ENCODE data around the gene TMEM143.

The TMEM143 gene

GRCh38 chr19:48365602-48366001 is 1.9 kb upstream of the TMEM143 start:
- Histone ChIP-seq H3K36me3 (ENCODE audit: control insufficient read depth, insufficient read depth, low read length) (no peaks in the 10 kb centered on the region), H3K4me1 (ENCODE audit: control insufficient read depth, insufficient read depth, low read length) (peaks cover 29% of the 10 kb centered on the region), H3K9ac (ENCODE audit: low read length) (no peak overlapping the region), H3K4me3 (ENCODE audit: low read length) (no peak overlapping the region), H3K27me3 (ENCODE audit: control insufficient read depth, insufficient read depth, low read length) (no peaks in the 10 kb centered on the region), H3K9me3 (ENCODE audit: control insufficient read depth, low read length) (no peaks in the 10 kb centered on the region)

DNA sequence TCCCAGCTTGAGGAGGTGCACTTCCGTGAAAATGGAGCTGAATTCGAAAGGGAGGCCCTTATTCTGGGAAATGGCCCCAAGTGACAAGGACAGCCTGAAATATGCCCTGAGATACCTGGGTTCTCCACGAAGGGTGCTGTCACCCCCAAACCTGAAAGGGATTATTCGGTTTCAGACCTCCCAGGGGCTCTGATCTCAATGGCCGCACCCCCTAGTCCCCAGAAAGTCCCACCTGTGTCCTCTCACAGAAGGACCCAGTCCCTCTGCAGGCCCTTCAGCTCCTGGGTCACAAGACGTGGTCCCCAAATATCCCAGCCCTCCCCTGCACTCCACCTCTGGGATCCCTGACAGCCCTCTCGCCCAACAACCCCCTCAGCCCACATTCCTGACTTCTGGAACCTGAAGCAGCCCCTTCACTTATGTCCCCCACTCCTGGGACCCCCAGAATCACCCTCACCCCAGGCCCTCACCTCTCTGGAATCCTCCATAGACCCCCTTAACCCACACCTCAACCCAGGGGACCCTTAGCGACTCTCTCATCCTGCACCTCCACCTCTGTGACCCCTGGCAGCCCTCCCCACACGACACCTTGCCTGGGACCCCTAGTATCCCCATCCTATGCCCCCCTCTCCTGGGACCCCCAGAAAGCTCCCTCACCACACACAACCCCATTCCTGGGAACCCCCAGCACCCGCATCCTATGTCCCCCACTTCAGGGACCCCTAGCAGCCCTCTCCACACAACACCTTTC is 1.0 kb upstream of the TMEM143 start:
- H3K36me3 ChIP-seq (ENCODE audit: control insufficient read depth, insufficient read depth, low read length), result no peaks in the 10 kb centered on the region
- peak overlapping the region; percentile 68 for H3K9ac ChIP-seq (ENCODE audit: low read length)
- H3K4me3 ChIP-seq (ENCODE audit: low read length), result peak overlapping the region; percentile 41
- no peaks in the 10 kb centered on the region for H3K9me3 ChIP-seq (ENCODE audit: control insufficient read depth, low read length)
- no peaks in the 10 kb centered on the region for H3K27me3 ChIP-seq (ENCODE audit: control insufficient read depth, insufficient read depth, low read length)
- peaks cover 29% of the 10 kb centered on the region for H3K4me1 ChIP-seq (ENCODE audit: control insufficient read depth, insufficient read depth, low read length)

DNA sequence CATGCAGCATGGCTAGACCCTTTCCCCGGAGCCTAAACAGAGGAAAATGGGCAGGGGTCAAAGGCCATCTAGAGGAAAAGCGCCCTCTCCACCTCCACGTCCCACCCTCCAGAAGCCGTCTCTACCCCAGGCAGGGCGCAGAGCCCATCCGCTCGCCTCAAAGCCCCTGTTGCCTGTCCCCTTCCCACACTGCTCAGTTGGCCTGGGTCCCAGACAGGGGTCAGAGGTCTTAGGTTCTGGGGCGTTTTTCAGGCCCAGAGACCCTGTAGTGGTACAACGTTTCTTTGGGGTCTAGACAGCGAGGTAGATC is 285 bp downstream of the TMEM143 start:
- Histone ChIP-seq H3K4me1 (ENCODE audit: control insufficient read depth, insufficient read depth, low read length) (peaks cover 20% of the 10 kb centered on the region), H3K36me3 (ENCODE audit: control insufficient read depth, insufficient read depth, low read length) (no peaks in the 10 kb centered on the region), H3K9me3 (ENCODE audit: control insufficient read depth, low read length) (no peaks in the 10 kb centered on the region), H3K4me3 (ENCODE audit: low read length) (peak overlapping the region; percentile 70), H3K27me3 (ENCODE audit: control insufficient read depth, insufficient read depth, low read length) (no peaks in the 10 kb centered on the region), H3K9ac (ENCODE audit: low read length) (peak overlapping the region; percentile 91)

GRCh38 chr19:48362716-48363499 is 832 bp downstream of the TMEM143 start:
- peaks cover 19% of the 10 kb centered on the region for H3K4me1 ChIP-seq (ENCODE audit: control insufficient read depth, insufficient read depth, low read length)
- no peaks in the 10 kb centered on the region for H3K9me3 ChIP-seq (ENCODE audit: control insufficient read depth, low read length)
- no peaks in the 10 kb centered on the region for H3K36me3 ChIP-seq (ENCODE audit: control insufficient read depth, insufficient read depth, low read length)
- peak overlapping the region; percentile 70 for H3K4me3 ChIP-seq (ENCODE audit: low read length)
- peak overlapping the region; percentile 91 for H3K9ac ChIP-seq (ENCODE audit: low read length)
- no peaks in the 10 kb centered on the region for H3K27me3 ChIP-seq (ENCODE audit: control insufficient read depth, insufficient read depth, low read length)

DNA sequence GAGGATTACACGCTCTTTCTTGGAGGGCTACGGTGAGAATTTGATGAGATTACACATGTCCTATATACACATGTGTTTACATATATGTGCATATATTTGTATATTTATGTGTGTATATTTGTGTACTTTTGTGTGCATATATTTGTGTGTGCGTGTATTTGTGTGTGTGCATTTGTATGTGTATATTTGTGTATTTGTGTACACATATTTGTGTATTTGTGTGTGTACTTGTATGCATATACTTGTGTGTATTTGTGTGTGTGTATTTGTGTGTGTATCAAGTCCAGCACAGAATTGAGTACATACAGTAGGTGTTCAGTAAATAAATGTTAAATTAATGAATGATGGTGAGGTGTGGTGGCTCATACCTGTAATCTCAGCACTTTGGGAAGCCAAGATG is 1.8 kb downstream of the TMEM143 start:
- Histone ChIP-seq H3K4me3 (ENCODE audit: low read length) (no peak overlapping the region), H3K27me3 (ENCODE audit: control insufficient read depth, insufficient read depth, low read length) (no peaks in the 10 kb centered on the region), H3K9ac (ENCODE audit: low read length) (no peak overlapping the region), H3K36me3 (ENCODE audit: control insufficient read depth, insufficient read depth, low read length) (no peaks in the 10 kb centered on the region), H3K9me3 (ENCODE audit: control insufficient read depth, low read length) (no peaks in the 10 kb centered on the region), H3K4me1 (ENCODE audit: control insufficient read depth, insufficient read depth, low read length) (peaks cover 19% of the 10 kb centered on the region)

DNA sequence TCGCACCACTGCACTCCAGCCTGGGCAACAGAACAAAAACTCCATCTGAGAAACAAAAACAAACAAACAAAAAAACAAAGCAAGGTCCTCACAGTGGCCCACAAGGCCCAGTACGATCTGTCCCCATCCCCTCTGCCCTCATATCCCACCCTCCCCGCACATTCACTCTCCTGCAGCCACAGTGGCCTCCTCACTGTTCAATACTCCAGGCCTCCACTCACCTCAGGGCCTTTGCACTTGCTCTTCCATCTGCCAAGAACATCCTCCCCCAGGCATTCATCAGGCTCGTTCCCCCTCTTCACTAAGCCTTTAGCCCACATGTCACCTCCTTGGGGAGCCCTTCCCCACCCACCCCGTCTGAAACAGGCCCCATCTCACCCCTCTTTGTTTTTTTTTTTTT is 4.6 kb downstream of the TMEM143 start:
- H3K27me3 ChIP-seq (ENCODE audit: control insufficient read depth, insufficient read depth, low read length), result no peaks in the 10 kb centered on the region

DNA sequence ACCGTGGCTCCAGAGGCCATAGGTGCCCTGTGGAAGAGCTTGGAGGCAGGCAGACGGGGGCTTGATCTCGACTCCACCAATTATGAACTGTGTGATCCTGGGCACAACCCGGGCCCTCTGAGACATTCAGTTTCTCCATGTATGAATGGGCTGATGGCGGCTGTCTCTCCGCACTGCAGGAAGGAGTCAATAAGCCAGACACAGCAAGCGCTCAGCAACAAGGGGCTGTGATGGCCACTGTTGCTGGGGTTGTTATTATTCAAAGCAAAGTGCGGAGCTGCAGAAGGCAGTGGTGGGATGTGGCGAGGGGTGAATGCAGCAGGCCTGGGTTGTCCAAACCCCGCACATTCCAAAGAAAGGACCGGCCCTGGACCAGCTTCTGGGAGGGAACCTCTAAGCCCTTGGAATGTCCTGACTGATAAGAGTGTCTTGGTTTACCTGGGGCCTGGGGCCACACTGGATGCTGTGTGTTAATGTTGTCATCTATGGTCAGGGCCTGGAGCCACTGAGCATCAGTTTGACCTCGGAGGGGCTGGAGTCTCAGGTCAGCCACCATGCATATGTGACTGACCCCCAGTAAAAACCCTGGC is 8.3 kb downstream of the TMEM143 start:
- no peaks in the 10 kb centered on the region for H3K27me3 ChIP-seq (ENCODE audit: control insufficient read depth, insufficient read depth, low read length)
- no peaks in the 10 kb centered on the region for H3K4me1 ChIP-seq (ENCODE audit: control insufficient read depth, insufficient read depth, low read length)

More for the DNA sequence above, 4.6 kb downstream of the TMEM143 start:
- no peaks in the 10 kb centered on the region for H3K9me3 ChIP-seq (ENCODE audit: control insufficient read depth, low read length)
- peaks cover 12% of the 10 kb centered on the region for H3K4me1 ChIP-seq (ENCODE audit: control insufficient read depth, insufficient read depth, low read length)
- no peak overlapping the region for H3K4me3 ChIP-seq (ENCODE audit: low read length)
- no peaks in the 10 kb centered on the region for H3K36me3 ChIP-seq (ENCODE audit: control insufficient read depth, insufficient read depth, low read length)
- H3K9ac ChIP-seq (ENCODE audit: low read length), result no peak overlapping the region

DNA sequence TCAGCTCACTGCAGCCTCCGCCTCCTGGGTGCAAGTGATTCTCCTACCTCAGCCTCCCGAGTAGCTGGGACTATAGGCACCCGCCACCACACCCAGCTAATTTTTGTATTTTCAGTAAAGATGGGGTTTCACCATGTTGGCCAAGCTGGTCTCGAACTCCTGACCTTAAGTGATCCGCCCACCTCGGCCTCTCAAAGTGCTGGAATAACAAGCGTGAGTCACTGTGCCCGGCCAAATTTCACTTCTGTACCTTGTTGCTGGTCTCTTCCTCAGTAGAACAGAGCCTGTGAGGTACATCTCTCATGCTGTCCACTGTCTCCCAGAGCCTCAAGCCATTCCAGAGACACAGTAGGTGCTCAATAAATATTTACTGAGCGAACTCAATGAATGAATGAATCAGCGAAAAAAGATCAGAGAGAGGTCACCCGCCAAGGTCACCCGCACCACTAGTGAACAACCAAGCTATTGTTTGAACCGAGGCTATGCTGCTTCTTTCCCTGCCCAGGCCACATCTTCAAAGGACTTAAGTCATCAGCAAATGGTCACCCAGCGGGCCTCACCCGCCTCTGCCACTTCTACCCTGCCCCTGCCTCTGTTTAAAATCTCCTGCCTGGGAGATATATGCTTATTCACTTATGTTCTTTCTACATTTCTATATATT is 9.3 kb downstream of the TMEM143 start:
- Histone ChIP-seq H3K4me1 (ENCODE audit: control insufficient read depth, insufficient read depth, low read length) (no peaks in the 10 kb centered on the region), H3K4me3 (ENCODE audit: low read length) (no peak overlapping the region), H3K27me3 (ENCODE audit: control insufficient read depth, insufficient read depth, low read length) (no peaks in the 10 kb centered on the region), H3K9me3 (ENCODE audit: control insufficient read depth, low read length) (no peaks in the 10 kb centered on the region), H3K9ac (ENCODE audit: low read length) (no peak overlapping the region), H3K36me3 (ENCODE audit: control insufficient read depth, insufficient read depth, low read length) (no peaks in the 10 kb centered on the region)

More for the DNA sequence above, 8.3 kb downstream of the TMEM143 start:
- Histone ChIP-seq H3K4me3 (ENCODE audit: low read length) (no peak overlapping the region), H3K9ac (ENCODE audit: low read length) (no peak overlapping the region), H3K36me3 (ENCODE audit: control insufficient read depth, insufficient read depth, low read length) (no peaks in the 10 kb centered on the region), H3K9me3 (ENCODE audit: control insufficient read depth, low read length) (no peaks in the 10 kb centered on the region)

DNA sequence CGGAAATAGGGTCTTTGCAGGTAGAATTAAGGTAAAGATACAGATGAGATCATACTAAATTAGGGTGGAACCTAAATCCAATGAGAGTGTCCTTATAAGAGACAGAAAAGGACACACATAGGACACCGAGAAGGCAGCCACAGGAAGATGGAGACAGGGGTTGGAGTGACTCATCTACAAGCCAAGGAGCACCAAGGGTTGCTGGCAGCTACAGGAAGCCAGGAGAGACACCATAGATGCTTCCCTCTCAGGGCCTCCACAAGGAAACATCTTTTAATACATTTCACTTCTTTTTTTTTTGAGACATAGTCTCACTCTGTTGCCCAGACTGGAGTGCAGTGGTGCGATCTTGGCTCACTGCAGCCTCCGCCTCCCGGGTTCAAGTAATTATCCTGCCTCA is 10.1 kb downstream of the TMEM143 start:
- Histone ChIP-seq H3K4me3 (ENCODE audit: low read length) (no peak overlapping the region), H3K27me3 (ENCODE audit: control insufficient read depth, insufficient read depth, low read length) (no peaks in the 10 kb centered on the region), H3K36me3 (ENCODE audit: control insufficient read depth, insufficient read depth, low read length) (no peaks in the 10 kb centered on the region), H3K4me1 (ENCODE audit: control insufficient read depth, insufficient read depth, low read length) (no peaks in the 10 kb centered on the region), H3K9me3 (ENCODE audit: control insufficient read depth, low read length) (no peaks in the 10 kb centered on the region), H3K9ac (ENCODE audit: low read length) (no peak overlapping the region)

GRCh38 chr19:48351341-48351752 is 12.4 kb downstream of the TMEM143 start:
- no peaks in the 10 kb centered on the region for H3K27me3 ChIP-seq (ENCODE audit: control insufficient read depth, insufficient read depth, low read length)
- H3K4me1 ChIP-seq (ENCODE audit: control insufficient read depth, insufficient read depth, low read length), result no peaks in the 10 kb centered on the region
- H3K9ac ChIP-seq (ENCODE audit: low read length), result no peak overlapping the region
- no peaks in the 10 kb centered on the region for H3K36me3 ChIP-seq (ENCODE audit: control insufficient read depth, insufficient read depth, low read length)
- no peaks in the 10 kb centered on the region for H3K9me3 ChIP-seq (ENCODE audit: control insufficient read depth, low read length)
- no peak overlapping the region for H3K4me3 ChIP-seq (ENCODE audit: low read length)

GRCh38 chr19:48350856-48351255 is 12.9 kb downstream of the TMEM143 start:
- H3K4me3 ChIP-seq (ENCODE audit: low read length), result no peak overlapping the region
- no peak overlapping the region for H3K9ac ChIP-seq (ENCODE audit: low read length)
- no peaks in the 10 kb centered on the region for H3K36me3 ChIP-seq (ENCODE audit: control insufficient read depth, insufficient read depth, low read length)
- H3K9me3 ChIP-seq (ENCODE audit: control insufficient read depth, low read length), result no peaks in the 10 kb centered on the region
- H3K27me3 ChIP-seq (ENCODE audit: control insufficient read depth, insufficient read depth, low read length), result no peaks in the 10 kb centered on the region
- H3K4me1 ChIP-seq (ENCODE audit: control insufficient read depth, insufficient read depth, low read length), result no peaks in the 10 kb centered on the region

DNA sequence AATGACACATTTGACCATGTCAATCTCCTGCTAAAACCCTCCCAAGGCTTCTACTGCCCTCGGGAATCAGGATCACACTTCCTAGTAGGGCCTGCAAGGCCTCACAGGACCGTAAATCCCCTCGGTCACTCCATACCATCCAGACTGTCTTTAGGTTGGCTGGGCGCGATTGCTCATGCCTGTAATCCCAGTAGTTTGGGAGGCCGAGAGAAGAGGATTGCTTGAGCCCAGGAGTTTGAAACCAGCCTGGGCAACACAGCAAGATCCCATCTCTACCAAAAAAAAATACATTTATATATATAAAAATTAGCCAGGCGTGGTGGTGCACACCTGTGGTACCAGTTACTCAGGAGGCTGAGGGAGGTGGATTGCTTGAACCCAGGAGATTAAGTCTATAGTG is 15.0 kb downstream of the TMEM143 start:
- no peaks in the 10 kb centered on the region for H3K36me3 ChIP-seq (ENCODE audit: control insufficient read depth, insufficient read depth, low read length)
- no peak overlapping the region for H3K9ac ChIP-seq (ENCODE audit: low read length)
- no peaks in the 10 kb centered on the region for H3K9me3 ChIP-seq (ENCODE audit: control insufficient read depth, low read length)

More for the DNA sequence above, 15.0 kb downstream of the TMEM143 start:
- Histone ChIP-seq H3K27me3 (ENCODE audit: control insufficient read depth, insufficient read depth, low read length) (no peaks in the 10 kb centered on the region), H3K4me3 (ENCODE audit: low read length) (no peak overlapping the region), H3K4me1 (ENCODE audit: control insufficient read depth, insufficient read depth, low read length) (no peaks in the 10 kb centered on the region)
